Measurements from ENCODE around the gene HBS1L.

HBS1L gene

GRCh38 chr6:135048915-135049314, 5.7 kb downstream of the HBS1L start:
- peaks cover 68% of the 10 kb centered on the region for H4K20me1 ChIP-seq (ENCODE audit: insufficient read depth, low read length)
- no peak for TF ChIP-seq EZH2 (IDR thresholded peaks at IDR 0.05; ENCODE audit: borderline replicate concordance, low read depth, low read length, severe bottlenecking)
- TF ChIP-seq, protein P1, sequence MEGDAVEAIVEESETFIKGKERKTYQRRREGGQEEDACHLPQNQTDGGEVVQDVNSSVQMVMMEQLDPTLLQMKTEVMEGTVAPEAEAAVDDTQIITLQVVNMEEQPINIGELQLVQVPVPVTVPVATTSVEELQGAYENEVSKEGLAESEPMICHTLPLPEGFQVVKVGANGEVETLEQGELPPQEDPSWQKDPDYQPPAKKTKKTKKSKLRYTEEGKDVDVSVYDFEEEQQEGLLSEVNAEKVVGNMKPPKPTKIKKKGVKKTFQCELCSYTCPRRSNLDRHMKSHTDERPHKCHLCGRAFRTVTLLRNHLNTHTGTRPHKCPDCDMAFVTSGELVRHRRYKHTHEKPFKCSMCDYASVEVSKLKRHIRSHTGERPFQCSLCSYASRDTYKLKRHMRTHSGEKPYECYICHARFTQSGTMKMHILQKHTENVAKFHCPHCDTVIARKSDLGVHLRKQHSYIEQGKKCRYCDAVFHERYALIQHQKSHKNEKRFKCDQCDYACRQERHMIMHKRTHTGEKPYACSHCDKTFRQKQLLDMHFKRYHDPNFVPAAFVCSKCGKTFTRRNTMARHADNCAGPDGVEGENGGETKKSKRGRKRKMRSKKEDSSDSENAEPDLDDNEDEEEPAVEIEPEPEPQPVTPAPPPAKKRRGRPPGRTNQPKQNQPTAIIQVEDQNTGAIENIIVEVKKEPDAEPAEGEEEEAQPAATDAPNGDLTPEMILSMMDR (IDR thresholded peaks at IDR 0.05; ENCODE audit: borderline replicate concordance, extremely low read depth, low read length, poor library complexity, severe bottlenecking), result no peak
- H2AFZ ChIP-seq (ENCODE audit: low read depth, low read length), result no peak overlapping the region
- peaks cover 76% of the 10 kb centered on the region for H3K4me1 ChIP-seq (ENCODE audit: insufficient read depth, low read length)
- peaks cover 52% of the 10 kb centered on the region for H3K36me3 ChIP-seq (ENCODE audit: insufficient read depth, low read length)
- H3K4me2 ChIP-seq (ENCODE audit: insufficient read depth, low read length), result peak overlapping the region; percentile 13; the same call in 1 of the 2 replicates
- no peak overlapping the region for H3K27ac ChIP-seq (ENCODE audit: low read length)
- H3K79me2 ChIP-seq (ENCODE audit: insufficient read depth, low read length), result peaks cover 100% of the 10 kb centered on the region
- H3K4me3 ChIP-seq (ENCODE audit: low read depth in 1 of 2, low read length in 2 of 2), result no peak overlapping the region
- no peak overlapping the region for H3K9ac ChIP-seq (ENCODE audit: low read depth, low read length)
- ATAC-seq (ENCODE audit: insufficient read depth, low read depth) (no peak), DNase-seq (no peak)
- no peaks in the 10 kb centered on the region for H3K27me3 ChIP-seq (ENCODE audit: insufficient read depth, low read length, poor library complexity)
- H3K9me3 ChIP-seq (ENCODE audit: insufficient read depth, low read length, severe bottlenecking), result no peaks in the 10 kb centered on the region

- Histone ChIP-seq H4K20me1 (ENCODE audit: insufficient read depth, low read length) (peaks cover 66% of the 10 kb centered on the region), H3K4me1 (ENCODE audit: insufficient read depth, low read length) (peaks cover 61% of the 10 kb centered on the region), H2AFZ (ENCODE audit: low read depth, low read length) (no peak overlapping the region), H3K9ac (ENCODE audit: low read depth, low read length) (no peak overlapping the region), H3K79me2 (ENCODE audit: insufficient read depth, low read length) (peaks cover 100% of the 10 kb centered on the region), H3K27ac (ENCODE audit: low read length) (peak overlapping the region; percentile 31), H3K9me3 (ENCODE audit: insufficient read depth, low read length, severe bottlenecking) (no peaks in the 10 kb centered on the region), H3K27me3 (ENCODE audit: insufficient read depth, low read length, poor library complexity) (no peaks in the 10 kb centered on the region), H3K4me2 (ENCODE audit: insufficient read depth, low read length) (peak overlapping the region; percentile 14; the same call in 1 of the 2 replicates), H3K4me3 (ENCODE audit: low read depth in 1 of 2, low read length in 2 of 2) (no peak overlapping the region), H3K36me3 (ENCODE audit: insufficient read depth, low read length) (peaks cover 60% of the 10 kb centered on the region)
- ATAC-seq (ENCODE audit: insufficient read depth, low read depth) (peak; percentile 59), DNase-seq (no peak)
- TF ChIP-seq, protein P1 (IDR thresholded peaks at IDR 0.05; ENCODE audit: borderline replicate concordance, extremely low read depth, low read length, poor library complexity, severe bottlenecking), result no peak
- TF ChIP-seq EZH2 (IDR thresholded peaks at IDR 0.05; ENCODE audit: borderline replicate concordance, low read depth, low read length, severe bottlenecking), result no peak
Measured at GRCh38 chr6:135047336-135047735, 7.3 kb downstream of the HBS1L start.

- TF ChIP-seq, protein P1 (IDR thresholded peaks at IDR 0.05; ENCODE audit: borderline replicate concordance, extremely low read depth, low read length, poor library complexity, severe bottlenecking), result no peak
- no peak for TF ChIP-seq EZH2 (IDR thresholded peaks at IDR 0.05; ENCODE audit: borderline replicate concordance, low read depth, low read length, severe bottlenecking)
- no peak for DNase-seq
- H3K4me2 ChIP-seq (ENCODE audit: insufficient read depth, low read length), result 0 out of 2 replicates have a peak overlapping the region, but pooled peaks have one; percentile 15
Measured at GRCh38 chr6:135046912-135047311, 7.7 kb downstream of the HBS1L start.

More at GRCh38 chr6:135046912-135047311, 7.7 kb downstream of the HBS1L start:
- H3K9me3 ChIP-seq (ENCODE audit: insufficient read depth, low read length, severe bottlenecking), result no peaks in the 10 kb centered on the region
- no peak overlapping the region for H2AFZ ChIP-seq (ENCODE audit: low read depth, low read length)
- H3K4me3 ChIP-seq (ENCODE audit: low read depth in 1 of 2, low read length in 2 of 2), result no peak overlapping the region
- peaks cover 60% of the 10 kb centered on the region for H3K36me3 ChIP-seq (ENCODE audit: insufficient read depth, low read length)
- peaks cover 100% of the 10 kb centered on the region for H3K79me2 ChIP-seq (ENCODE audit: insufficient read depth, low read length)
- peak overlapping the region; percentile 31 for H3K27ac ChIP-seq (ENCODE audit: low read length)
- peak; percentile 92 for ATAC-seq (ENCODE audit: insufficient read depth, low read depth)
- H3K27me3 ChIP-seq (ENCODE audit: insufficient read depth, low read length, poor library complexity), result no peaks in the 10 kb centered on the region
- H3K9ac ChIP-seq (ENCODE audit: low read depth, low read length), result no peak overlapping the region
- peaks cover 62% of the 10 kb centered on the region for H4K20me1 ChIP-seq (ENCODE audit: insufficient read depth, low read length)
- H3K4me1 ChIP-seq (ENCODE audit: insufficient read depth, low read length), result peaks cover 56% of the 10 kb centered on the region

All from DND-41 (cell line).